Uterus (tissue), 4 donors: ENCODE results near the gene SERPINI1. TPM values are rescaled to one million over a fixed set of nuclear protein-coding genes. Genes with fewer than 3 reads are reported as not detected.

Experiments used
- DNase-seq, 2 donors: peaks; one replicate each; pipeline ENCODE4 v3.0.0-alpha.2; 2019 to 2020
- H3K27ac ChIP-seq, 2 donors: fragments of 200-600 bp; sonication (generic); 1 replicate in 1 of 2; 2 replicates in 1 of 2; pipeline ENCODE4 v1.5.1; 2016 to 2018
- H3K27me3 ChIP-seq, 2 donors: fragments of 200-600 bp; sonication (generic); one replicate each; pipeline ENCODE4 v1.5.1; 2018 to 2019; ENCODE audit warnings: control low read depth in 1 of 2
- H3K36me3 ChIP-seq, 2 donors: fragments of 200-600 bp; sonication (generic); one replicate each; pipeline ENCODE4 v1.5.1; 2019; ENCODE audit warnings: control low read depth in 1 of 2
- H3K4me1 ChIP-seq, 2 donors: fragments of 200-600 bp; sonication (generic); one replicate each; pipeline ENCODE4 v1.5.1; 2018 to 2019; ENCODE audit warnings: control low read depth in 1 of 2
- H3K4me3 ChIP-seq, 2 donors: fragments of 200-600 bp; sonication (generic); 1 replicate in 1 of 2; 2 replicates in 1 of 2; pipeline ENCODE4 v1.5.1; 2018 to 2019; ENCODE audit warnings: mild to moderate bottlenecking in 1 of 2
- H3K9me3 ChIP-seq, 2 donors: fragments of 200-600 bp; sonication (generic); one replicate each; pipeline ENCODE4 v1.5.1; 2019; ENCODE audit warnings: control low read depth in 1 of 2
- POLR2A ChIP-seq, 2 donors: fragments of 450-650 bp; IDR thresholded peaks; one replicate each; pipeline ENCODE4 v1.6.1; 2016; ENCODE audit warnings: antibody characterized with exemption in 2 of 2, mild to moderate bottlenecking in 1 of 2, moderate library complexity in 1 of 2
- intact Hi-C: fragments of 100-400 bp; cut with DNase I; formaldehyde crosslinking; loops from one replicate; pipeline ENCODE4 v1.15.1; 2023; ENCODE audit warnings: low total_unique reads
- total RNA-seq, 4 donors: library from RNA; depleted of rRNA in 3 of 4; stranded (reverse); fragments of >200 nt in 3 of 4; gene quantifications; one replicate each; pipeline versions ENCODE4 v1.1.0 to v1.2.4, GENCODE V29; 2014 to 2023
- TF ChIP-seq, protein P1 (sequence below), 4 experiments: fragments of 200-600 bp in 2 of 4; fragments of 450-650 bp in 2 of 4; sonication (generic) in 2 of 4; IDR thresholded peaks; one replicate each; pipeline ENCODE4 v1.5.1; 2016 to 2019; ENCODE audit warnings: antibody characterized with exemption in 4 of 4, mild to moderate bottlenecking in 2 of 4, moderate library complexity in 1 of 4
- donor health status: DM: yes; HTN: yes; CAD: no.

SERPINI1 gene
- total RNA-seq, 4 donors from 2014 or later: 2.9 to 35.0 (median 8.8) TPM

DNA sequence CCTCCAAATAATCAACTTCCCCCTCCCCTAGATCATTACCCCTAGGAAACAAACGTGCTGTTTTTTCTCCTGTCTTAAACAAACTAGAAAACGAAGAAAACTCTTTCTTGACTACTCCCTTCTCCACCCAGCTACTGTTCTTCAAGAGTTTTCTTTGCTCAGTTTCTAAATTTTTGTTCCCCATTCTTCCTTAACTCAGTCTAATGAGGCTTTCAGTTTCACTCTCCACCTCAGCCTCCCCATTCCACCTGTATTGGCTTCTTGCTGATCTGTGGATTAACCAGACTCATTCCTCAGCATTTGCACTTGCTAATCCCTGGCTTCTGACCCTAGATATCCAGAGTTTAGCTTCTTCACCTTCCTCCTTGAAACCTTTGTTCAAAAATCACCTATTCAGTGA lies 26.8 kb downstream of the SERPINI1 start:
- Histone ChIP-seq H3K36me3 (no peaks in the 10 kb centered on the region), H3K4me1 (no peaks in the 10 kb centered on the region), H3K27me3 (no peaks in the 10 kb centered on the region), H3K9me3 (no peaks in the 10 kb centered on the region), H3K27ac (no peak overlapping the region), H3K4me3 (no peak overlapping the region)
- DNase-seq: no peak
- no peak for TF ChIP-seq POLR2A (IDR thresholded peaks at IDR 0.05)
- TF ChIP-seq, protein P1, sequence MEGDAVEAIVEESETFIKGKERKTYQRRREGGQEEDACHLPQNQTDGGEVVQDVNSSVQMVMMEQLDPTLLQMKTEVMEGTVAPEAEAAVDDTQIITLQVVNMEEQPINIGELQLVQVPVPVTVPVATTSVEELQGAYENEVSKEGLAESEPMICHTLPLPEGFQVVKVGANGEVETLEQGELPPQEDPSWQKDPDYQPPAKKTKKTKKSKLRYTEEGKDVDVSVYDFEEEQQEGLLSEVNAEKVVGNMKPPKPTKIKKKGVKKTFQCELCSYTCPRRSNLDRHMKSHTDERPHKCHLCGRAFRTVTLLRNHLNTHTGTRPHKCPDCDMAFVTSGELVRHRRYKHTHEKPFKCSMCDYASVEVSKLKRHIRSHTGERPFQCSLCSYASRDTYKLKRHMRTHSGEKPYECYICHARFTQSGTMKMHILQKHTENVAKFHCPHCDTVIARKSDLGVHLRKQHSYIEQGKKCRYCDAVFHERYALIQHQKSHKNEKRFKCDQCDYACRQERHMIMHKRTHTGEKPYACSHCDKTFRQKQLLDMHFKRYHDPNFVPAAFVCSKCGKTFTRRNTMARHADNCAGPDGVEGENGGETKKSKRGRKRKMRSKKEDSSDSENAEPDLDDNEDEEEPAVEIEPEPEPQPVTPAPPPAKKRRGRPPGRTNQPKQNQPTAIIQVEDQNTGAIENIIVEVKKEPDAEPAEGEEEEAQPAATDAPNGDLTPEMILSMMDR (IDR thresholded peaks at IDR 0.05): no peak
- intact Hi-C loops: no loop called here

DNA sequence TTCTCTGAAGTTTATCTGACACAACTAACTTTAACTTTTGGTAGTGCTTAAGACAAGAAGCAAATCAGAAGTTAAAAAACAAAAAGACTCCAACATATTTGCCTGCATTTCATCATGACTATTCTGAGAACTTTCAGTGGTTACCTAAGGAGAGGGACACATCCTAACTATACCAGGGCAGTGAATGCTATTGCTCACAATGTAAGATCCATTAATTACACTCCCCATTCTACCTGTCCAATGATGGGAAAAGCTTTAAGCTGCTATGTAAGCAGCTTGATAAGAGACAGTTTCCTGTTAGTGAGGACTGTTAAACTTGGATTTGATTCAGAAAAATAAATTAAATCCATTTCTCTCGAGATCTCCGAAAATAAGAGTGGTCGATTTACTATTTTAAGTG lies 37.5 kb downstream of the SERPINI1 start:
- intact Hi-C loops: no loop called here
- no peak for TF ChIP-seq POLR2A (IDR thresholded peaks at IDR 0.05)
- TF ChIP-seq, protein P1 (IDR thresholded peaks at IDR 0.05): no peak
- Histone ChIP-seq H3K4me3 (no peak overlapping the region), H3K4me1 (no peaks in the 10 kb centered on the region), H3K36me3 (no peaks in the 10 kb centered on the region), H3K9me3 (no peaks in the 10 kb centered on the region), H3K27ac (no peak overlapping the region), H3K27me3 (no peaks in the 10 kb centered on the region)
- DNase-seq: no peak

DNA sequence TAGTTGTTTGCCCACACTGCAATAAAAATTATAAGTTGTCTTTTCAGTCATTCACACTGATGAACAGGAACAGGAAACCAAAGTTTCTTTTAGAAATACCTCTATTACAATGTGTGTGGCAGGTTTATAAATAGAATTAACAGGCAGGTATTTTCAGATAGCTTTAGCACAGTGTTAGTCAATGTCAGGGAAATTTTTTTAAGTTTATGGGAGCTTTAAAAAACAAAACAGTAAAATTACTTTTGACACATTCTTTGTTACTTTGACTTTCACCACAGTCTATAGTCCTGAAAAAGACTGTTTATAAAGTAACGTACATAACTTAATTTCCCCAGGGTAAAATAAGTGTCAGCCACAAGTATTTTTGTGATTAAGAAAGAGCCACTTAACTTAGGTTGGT lies 38.1 kb downstream of the SERPINI1 start:
- Histone ChIP-seq H3K4me3 (no peak overlapping the region), H3K9me3 (no peaks in the 10 kb centered on the region), H3K36me3 (no peaks in the 10 kb centered on the region), H3K27ac (no peak overlapping the region), H3K27me3 (no peaks in the 10 kb centered on the region), H3K4me1 (no peaks in the 10 kb centered on the region)
- intact Hi-C loops: no loop called here
- TF ChIP-seq, protein P1 (IDR thresholded peaks at IDR 0.05): no peak
- TF ChIP-seq POLR2A (IDR thresholded peaks at IDR 0.05): no peak
- DNase-seq: no peak

DNA sequence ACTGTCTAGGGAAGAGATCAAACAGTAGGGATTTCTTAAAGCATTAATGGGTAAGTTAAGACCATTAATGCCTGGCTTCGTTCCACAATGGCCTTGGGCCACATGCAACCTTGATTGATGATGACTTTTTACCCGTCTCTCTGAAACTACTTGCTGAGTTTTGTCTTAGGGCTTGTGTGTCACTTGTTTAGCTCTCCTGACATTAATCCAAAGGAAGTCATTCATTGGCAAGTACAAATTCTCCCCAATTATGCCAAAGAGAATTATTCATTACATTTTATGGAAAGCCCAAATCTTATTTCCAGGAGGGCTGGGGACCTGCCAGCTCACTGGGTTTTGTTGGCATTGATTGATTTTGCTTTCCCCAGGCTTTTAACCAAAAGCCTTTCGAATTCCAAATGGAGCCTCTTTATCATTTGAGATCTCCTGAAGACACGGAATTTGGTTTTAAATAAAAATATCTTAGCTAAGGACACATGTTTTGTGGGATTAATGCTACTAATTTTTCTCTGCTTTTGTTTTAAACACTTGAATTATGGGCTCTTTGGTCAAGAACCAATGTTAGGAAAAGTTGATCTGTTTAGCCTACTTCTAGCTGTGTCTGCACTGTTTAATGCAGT lies 40.7 kb downstream of the SERPINI1 start:
- no peaks in the 10 kb centered on the region for H3K36me3 ChIP-seq
- no peak for DNase-seq
- intact Hi-C loops: no loop called here
- TF ChIP-seq, protein P1 (IDR thresholded peaks at IDR 0.05): no peak
- TF ChIP-seq POLR2A (IDR thresholded peaks at IDR 0.05): no peak
- H3K27me3 ChIP-seq: no peaks in the 10 kb centered on the region
- H3K4me1 ChIP-seq: no peaks in the 10 kb centered on the region
- no peaks in the 10 kb centered on the region for H3K9me3 ChIP-seq
- H3K27ac ChIP-seq: no peak overlapping the region
- no peak overlapping the region for H3K4me3 ChIP-seq

DNA sequence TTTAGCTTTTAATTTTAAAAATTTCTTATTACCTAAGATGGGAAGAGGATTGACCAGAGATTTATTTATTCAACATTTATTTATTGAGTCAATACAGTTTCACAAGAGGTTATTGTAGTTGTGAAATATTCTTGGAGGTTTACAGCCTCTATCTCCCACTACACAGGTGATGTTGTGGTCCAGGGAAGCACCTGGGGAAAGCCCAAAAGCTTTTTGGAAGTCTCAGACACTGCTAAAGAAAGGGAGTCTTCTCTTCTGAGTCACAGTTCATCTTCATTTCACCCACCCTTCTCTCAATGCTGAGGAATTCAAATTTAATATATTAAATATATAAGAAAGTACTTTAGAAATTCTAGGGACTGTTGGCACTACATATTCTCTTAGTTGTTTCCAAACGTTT lies 41.8 kb downstream of the SERPINI1 start:
- H3K27ac ChIP-seq: no peak overlapping the region
- TF ChIP-seq, protein P1 (IDR thresholded peaks at IDR 0.05): no peak
- no peak for TF ChIP-seq POLR2A (IDR thresholded peaks at IDR 0.05)
- DNase-seq: no peak
- H3K27me3 ChIP-seq: no peaks in the 10 kb centered on the region
- no peak overlapping the region for H3K4me3 ChIP-seq
- intact Hi-C loops: no loop called here
- H3K36me3 ChIP-seq: no peaks in the 10 kb centered on the region
- H3K9me3 ChIP-seq: no peaks in the 10 kb centered on the region
- H3K4me1 ChIP-seq: no peaks in the 10 kb centered on the region
